H7 (cell line): ENCODE data around the gene ZNF613. TPM values are rescaled to one million over a fixed set of nuclear protein-coding genes. Genes with fewer than 3 reads are reported as not detected.
"Not testable (repeated sequence)": the region's sequence is repeated elsewhere in the genome, so short reads cannot be mapped to it uniquely, and the experiment has no call there.

ENCODE experiments used
- DNase-seq: peaks from one replicate; pipeline ENCODE4 v3.0.0; 2012
- H3K27me3 ChIP-seq: 2 replicates; pipeline ENCODE4 v1.6.0; 2011; ENCODE audit warnings: mild to moderate bottlenecking, low read length; ENCODE audit not compliant: control insufficient read depth, insufficient read depth
- H3K36me3 ChIP-seq: replicated peaks from 2 replicates; pipeline ENCODE4 v1.5.1; 2011; ENCODE audit warnings: low read length; ENCODE audit not compliant: control insufficient read depth, insufficient read depth
- H3K4me3 ChIP-seq: 2 replicates; pipeline ENCODE4 v1.5.1; 2011; ENCODE audit warnings: low read depth, mild to moderate bottlenecking, control low read depth, low read length, moderate library complexity; ENCODE audit not compliant: insufficient read depth
- total RNA-seq: library from RNA; depleted of rRNA; stranded (reverse); fragments of >200 nt; shearing (Covaris generic); gene quantifications from 2 replicates; pipeline ENCODE4 v1.2.3, GENCODE V29; 2014

ZNF613 gene
- total RNA-seq, 1 experiment from 2014 or later = 7.9 TPM

DNA sequence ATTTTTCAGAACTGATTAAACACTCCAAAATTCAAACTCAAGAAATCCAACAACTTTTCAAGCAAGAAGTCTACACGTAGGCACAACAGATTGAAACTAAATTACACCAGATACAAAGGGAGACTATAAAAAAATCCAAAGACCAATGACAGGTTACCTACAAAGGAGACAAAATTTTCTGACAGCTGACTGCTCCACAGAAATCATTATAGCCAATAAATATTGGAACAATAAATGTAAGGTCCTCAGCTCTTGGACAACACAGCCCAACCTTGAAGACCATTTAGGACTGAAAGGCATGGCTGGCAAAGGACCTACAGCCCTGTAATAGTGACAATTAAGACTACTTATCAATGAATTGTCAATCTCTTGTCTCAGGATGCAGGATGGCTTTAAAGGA lies 43.4 kb downstream of the ZNF613 start:
- DNase-seq = no peak
- no peaks in the 10 kb centered on the region for H3K27me3 ChIP-seq
- no peak overlapping the region for H3K4me3 ChIP-seq
- peaks cover 11% of the 10 kb centered on the region for H3K36me3 ChIP-seq

DNA sequence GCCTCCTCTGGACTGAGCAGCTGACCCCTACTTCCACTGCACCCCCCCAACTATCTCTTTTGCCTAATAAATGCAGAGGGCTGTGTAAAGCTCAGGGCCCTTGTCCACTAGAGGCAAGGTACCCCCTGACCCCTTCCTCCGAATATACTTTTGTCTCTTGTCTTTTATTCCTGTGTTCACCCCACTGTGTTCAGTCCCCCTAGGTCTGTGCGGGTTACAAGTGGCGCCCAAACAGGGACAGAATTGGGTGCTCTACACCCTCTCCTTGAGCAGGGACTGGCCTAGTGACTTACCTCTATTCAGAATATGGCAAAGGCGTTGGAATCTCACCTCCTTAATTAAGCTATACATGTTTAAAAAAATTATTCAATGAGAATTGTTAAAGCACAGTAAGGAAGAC lies 44.4 kb downstream of the ZNF613 start:
- Histone ChIP-seq H3K4me3 (no peak overlapping the region), H3K27me3 (no peaks in the 10 kb centered on the region), H3K36me3 (peaks cover 8% of the 10 kb centered on the region)
- no peak for DNase-seq

- H3K36me3 ChIP-seq, H3K27me3 ChIP-seq, DNase-seq, H3K4me3 ChIP-seq: not testable (repeated sequence)
Measured at GRCh38 chr19:51975787-51976186, 48.5 kb downstream of the ZNF613 start.

DNA sequence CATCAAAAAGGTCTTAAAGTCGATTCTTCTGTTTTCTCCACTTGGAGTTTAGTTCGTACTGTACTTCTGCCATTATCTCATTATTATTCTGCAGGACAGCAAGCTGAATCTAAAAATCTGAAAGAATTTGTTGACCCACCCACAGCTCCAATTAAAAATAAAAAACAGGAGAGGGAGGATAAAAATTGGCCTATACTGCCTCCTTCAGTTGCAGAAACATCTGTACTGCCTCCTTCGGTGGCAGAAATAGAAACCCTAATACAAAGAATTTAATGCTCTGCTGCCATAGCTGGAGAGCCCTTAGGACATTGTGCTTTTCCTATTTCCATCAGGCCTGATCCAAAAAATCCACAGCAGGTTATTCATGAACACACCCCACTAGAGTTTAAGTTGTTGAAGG lies 49.6 kb downstream of the ZNF613 start:
- Histone ChIP-seq H3K27me3 (no peaks in the 10 kb centered on the region), H3K36me3 (peaks cover 2% of the 10 kb centered on the region; the same call in 1 of the 2 replicates), H3K4me3 (no peak overlapping the region)
- no peak for DNase-seq

GRCh38 chr19:51977346-51977745 lies 50.1 kb downstream of the ZNF613 start:
- no peak overlapping the region for H3K4me3 ChIP-seq
- no peaks in the 10 kb centered on the region for H3K27me3 ChIP-seq
- DNase-seq = no peak
- peaks cover 2% of the 10 kb centered on the region; the same call in 1 of the 2 replicates for H3K36me3 ChIP-seq

DNA sequence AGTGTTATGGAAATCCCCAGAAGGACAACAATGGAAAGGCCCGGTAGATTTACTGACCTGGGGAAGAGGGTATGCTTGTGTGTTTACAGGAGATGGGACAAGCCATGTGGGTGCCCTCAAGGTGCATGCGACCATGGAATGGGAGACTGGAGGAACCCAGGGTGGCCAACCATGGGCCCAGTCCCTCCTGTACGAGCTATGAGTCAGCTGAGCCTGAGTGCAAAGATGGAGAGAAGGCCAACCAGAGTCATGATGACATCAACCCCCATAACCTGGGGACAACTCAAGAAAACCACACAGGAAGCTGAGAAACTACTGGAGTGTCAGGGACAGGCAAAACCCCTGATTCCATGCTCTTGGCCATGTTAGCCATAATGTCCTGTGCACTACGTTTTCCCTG lies 51.6 kb downstream of the ZNF613 start:
- no peak overlapping the region for H3K4me3 ChIP-seq
- H3K27me3 ChIP-seq = no peaks in the 10 kb centered on the region
- H3K36me3 ChIP-seq = no peaks in the 10 kb centered on the region
- DNase-seq = no peak

GRCh38 chr19:51980116-51980736 lies 53.0 kb downstream of the ZNF613 start:
- no peaks in the 10 kb centered on the region for H3K36me3 ChIP-seq
- DNase-seq = no peak
- H3K27me3 ChIP-seq = no peaks in the 10 kb centered on the region
- H3K4me3 ChIP-seq = no peak overlapping the region

DNA sequence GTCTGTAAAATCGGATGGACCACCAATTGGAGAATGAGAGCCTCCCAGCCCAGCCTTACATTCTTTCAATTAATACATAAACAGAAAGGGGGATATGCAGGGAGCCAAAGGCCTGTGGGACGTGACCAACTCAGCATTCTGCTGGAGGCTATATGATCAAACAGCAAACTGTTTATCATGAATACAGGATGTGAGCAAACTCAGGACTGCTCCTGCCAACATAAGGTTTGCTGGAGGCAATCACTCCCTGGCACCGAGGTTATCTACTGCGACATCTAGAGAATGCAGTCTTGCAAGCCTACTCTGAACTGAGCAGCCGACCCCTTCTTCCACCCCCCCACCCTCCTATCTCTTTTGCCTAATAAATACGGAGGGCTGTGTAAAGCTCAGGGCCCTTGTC lies 53.7 kb downstream of the ZNF613 start:
- H3K4me3 ChIP-seq, H3K27me3 ChIP-seq, H3K36me3 ChIP-seq, DNase-seq: not testable (repeated sequence)

GRCh38 chr19:51983361-51983760 lies 56.1 kb downstream of the ZNF613 start:
- no peaks in the 10 kb centered on the region for H3K36me3 ChIP-seq
- DNase-seq = no peak
- no peak overlapping the region for H3K4me3 ChIP-seq
- no peaks in the 10 kb centered on the region for H3K27me3 ChIP-seq

- no peaks in the 10 kb centered on the region for H3K36me3 ChIP-seq
- no peak for DNase-seq
- H3K27me3 ChIP-seq = no peaks in the 10 kb centered on the region
- H3K4me3 ChIP-seq = peak within 1 kb of the TSS; percentile 60
Measured at GRCh38 chr19:51986309-51987291, 59.3 kb downstream of the ZNF613 start, which contains the start of gene ZNF350. TSS of gene ZNF350 (minus strand) at chr19:51986840. CDS start at chr19:51974360, 12,480 bp downstream.

DNA sequence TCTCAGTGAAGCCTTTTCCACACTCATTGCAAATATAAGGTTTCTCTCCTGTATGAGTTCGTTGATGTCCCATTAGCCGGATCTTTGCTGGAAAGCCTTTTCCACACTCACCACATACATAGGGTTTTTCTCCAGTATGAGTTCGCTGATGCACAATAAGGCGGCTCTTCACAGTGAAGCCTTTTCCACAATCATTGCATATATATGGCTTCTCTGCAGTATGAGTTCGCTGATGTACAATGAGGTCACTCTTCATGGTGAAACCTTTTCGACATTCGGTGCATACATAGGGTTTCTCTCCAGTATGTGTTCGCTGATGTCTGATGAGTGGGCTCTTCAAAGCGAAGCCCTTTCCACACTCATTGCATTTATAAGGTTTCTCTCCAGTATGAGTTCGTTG lies 66.2 kb downstream of the ZNF613 start:
- Histone ChIP-seq H3K36me3 (peaks cover 20% of the 10 kb centered on the region), H3K27me3 (no peaks in the 10 kb centered on the region), H3K4me3 (no peak overlapping the region)
- DNase-seq = no peak

- peaks cover 20% of the 10 kb centered on the region for H3K36me3 ChIP-seq
- no peaks in the 10 kb centered on the region for H3K27me3 ChIP-seq
- no peak for DNase-seq
- H3K4me3 ChIP-seq = no peak overlapping the region
Measured at GRCh38 chr19:51994048-51994644, 66.9 kb downstream of the ZNF613 start.
